Central memory CD8-positive, alpha-beta T cell (primary cell): ENCODE data around the gene ATP5IF1.
A peak's percentile ranks its signal among the peaks of the same experiment; 100 is the strongest.

ENCODE experiments used
- ATAC-seq: fragments of 150-1000 bp; cut with Tn5 transposase; replicated peaks from 2 replicates; pipeline ENCODE4 v1.10.0; 2022; ENCODE audit warnings: mild to moderate bottlenecking, moderate FRiP score, moderate number of reproducible peaks; ENCODE audit not compliant: poor library complexity, severe bottlenecking; ENCODE audit errors: extremely low read depth
- DNase-seq, 2 donors: peaks; one replicate each; pipeline ENCODE4 v3.0.0; 2021; ENCODE audit warnings: low spot score in 2 of 2
- H3K27ac Mint-ChIP-seq: one replicate; pipeline ENCODE4 v1.8.0; 2022; ENCODE audit warnings: low read depth, mild to moderate bottlenecking, moderate library complexity, mixed read lengths
- H3K27me3 Mint-ChIP-seq: one replicate; pipeline ENCODE4 v1.8.0; 2022; ENCODE audit warnings: mixed read lengths
- H3K36me3 Mint-ChIP-seq: one replicate; pipeline ENCODE4 v1.8.0; 2022; ENCODE audit warnings: mild to moderate bottlenecking, moderate library complexity, mixed read lengths; ENCODE audit not compliant: insufficient read depth
- H3K4me1 Mint-ChIP-seq: one replicate; pipeline ENCODE4 v1.8.0; 2022; ENCODE audit warnings: mixed read lengths
- H3K4me3 Mint-ChIP-seq: one replicate; pipeline ENCODE4 v1.8.0; 2022; ENCODE audit warnings: mild to moderate bottlenecking, moderate library complexity, mixed read lengths
- H3K9me3 Mint-ChIP-seq: one replicate; pipeline ENCODE4 v1.8.0; 2022; ENCODE audit warnings: mixed read lengths

Gene ATP5IF1

GRCh38 chr1:28208818-28209441 is 27.0 kb upstream of the ATP5IF1 start:
- Mint-ChIP-seq H3K4me3 (no peak overlapping the region), H3K27ac (peak overlapping the region; percentile 19), H3K36me3 (peaks cover 39% of the 10 kb centered on the region), H3K4me1 (peaks cover 11% of the 10 kb centered on the region), H3K27me3 (no peaks in the 10 kb centered on the region), H3K9me3 (no peaks in the 10 kb centered on the region)
- ATAC-seq, result peak; percentile 46
- DNase-seq, result peak; percentile 36 to 56

DNA sequence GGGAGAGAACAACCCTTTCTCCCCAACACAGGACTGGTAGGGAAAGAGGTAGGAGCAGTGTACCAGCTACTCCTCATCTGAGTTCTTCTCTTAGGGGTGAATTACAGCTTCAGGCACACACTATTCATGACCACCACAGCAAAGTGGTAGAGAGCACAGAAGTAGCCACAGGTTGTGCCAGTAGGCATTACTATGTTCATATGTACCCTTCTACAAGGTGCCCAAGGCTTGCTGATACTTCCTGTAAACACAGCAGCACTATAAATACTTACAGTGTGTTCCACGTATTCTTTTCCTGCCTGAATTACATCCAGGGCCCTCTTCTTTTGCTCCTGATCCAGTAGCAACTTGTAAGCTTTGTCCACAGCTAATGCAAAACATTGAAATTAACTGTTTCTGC is 26.2 kb upstream of the ATP5IF1 start:
- peaks cover 40% of the 10 kb centered on the region for H3K36me3 Mint-ChIP-seq
- peaks cover 11% of the 10 kb centered on the region for H3K4me1 Mint-ChIP-seq
- no peaks in the 10 kb centered on the region for H3K9me3 Mint-ChIP-seq
- H3K4me3 Mint-ChIP-seq, result no peak overlapping the region
- ATAC-seq (no peak), DNase-seq (no peak)
- no peaks in the 10 kb centered on the region for H3K27me3 Mint-ChIP-seq
- no peak overlapping the region for H3K27ac Mint-ChIP-seq

- no peaks in the 10 kb centered on the region for H3K27me3 Mint-ChIP-seq
- no peak overlapping the region for H3K27ac Mint-ChIP-seq
- DNase-seq (no peak), ATAC-seq (no peak)
- peaks cover 43% of the 10 kb centered on the region for H3K36me3 Mint-ChIP-seq
- no peak overlapping the region for H3K4me3 Mint-ChIP-seq
- H3K9me3 Mint-ChIP-seq, result no peaks in the 10 kb centered on the region
- peaks cover 8% of the 10 kb centered on the region for H3K4me1 Mint-ChIP-seq
Observed at GRCh38 chr1:28213315-28213714, 22.6 kb upstream of the ATP5IF1 start.

GRCh38 chr1:28229089-28229488 is 6.8 kb upstream of the ATP5IF1 start:
- H3K4me1 Mint-ChIP-seq, result peaks cover 27% of the 10 kb centered on the region
- H3K4me3 Mint-ChIP-seq, result no peak overlapping the region
- no peaks in the 10 kb centered on the region for H3K9me3 Mint-ChIP-seq
- H3K27me3 Mint-ChIP-seq, result no peaks in the 10 kb centered on the region
- H3K27ac Mint-ChIP-seq, result no peak overlapping the region
- peaks cover 61% of the 10 kb centered on the region for H3K36me3 Mint-ChIP-seq
- DNase-seq (no peak), ATAC-seq (no peak)

DNA sequence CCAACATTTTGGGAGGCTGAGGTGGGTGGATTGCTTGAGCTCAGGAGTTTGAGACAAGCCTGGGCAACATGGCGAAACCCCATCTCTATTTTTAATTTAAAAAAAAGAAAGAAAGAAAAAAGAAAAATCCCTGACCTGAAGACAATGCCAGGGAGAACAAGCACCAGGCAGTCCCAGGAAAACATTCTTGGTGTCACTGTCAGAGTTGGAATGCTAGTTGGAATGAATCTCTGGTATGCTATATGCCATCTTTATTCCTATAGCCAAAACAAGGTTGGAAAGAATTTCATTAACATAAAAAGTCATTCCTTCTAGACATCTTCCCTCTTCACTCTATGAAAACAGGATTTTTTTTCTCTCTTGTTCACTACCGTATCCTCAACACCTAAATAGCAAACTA is 5.9 kb upstream of the ATP5IF1 start:
- H3K4me1 Mint-ChIP-seq, result peaks cover 23% of the 10 kb centered on the region
- no peak for DNase-seq
- H3K9me3 Mint-ChIP-seq, result no peaks in the 10 kb centered on the region

DNA sequence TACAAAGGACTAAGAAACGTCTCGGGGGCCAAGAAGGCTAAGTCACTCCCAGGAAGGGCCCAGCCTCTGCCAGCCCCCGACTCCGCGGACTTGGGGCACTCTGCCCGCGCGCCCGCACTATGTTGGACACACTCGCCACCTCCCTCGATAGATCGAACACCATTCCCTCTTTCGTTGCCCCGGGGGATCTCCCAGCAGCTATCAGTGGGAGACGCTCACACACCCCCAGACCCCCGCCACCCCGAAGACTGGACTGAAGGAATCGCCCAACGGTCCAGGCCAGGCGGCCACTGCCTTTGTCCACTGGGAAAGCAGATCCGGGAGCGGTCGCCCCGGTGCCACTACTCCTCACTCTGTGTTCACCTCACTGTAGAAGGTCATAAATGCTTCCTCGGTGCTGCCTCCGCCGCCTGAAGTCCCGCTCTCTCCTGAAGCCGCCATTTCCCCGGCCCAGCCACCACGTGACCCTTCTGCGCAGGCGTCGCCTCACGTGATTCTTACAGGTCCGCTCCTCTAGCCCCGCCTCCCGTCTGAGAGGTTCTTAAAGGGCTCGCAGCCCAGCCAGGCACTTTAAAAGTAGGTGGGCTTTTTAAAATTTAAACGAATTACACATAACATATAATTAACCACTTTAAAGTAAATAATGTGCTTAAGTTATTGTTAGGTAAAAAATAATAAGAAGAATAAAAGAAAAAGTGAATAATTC is 3.2 kb upstream of the ATP5IF1 start, which contains the start of gene DNAJC8:
Gene DNAJC8, minus strand, starts transcription at position 472 of the 706 bp plus-strand sequence. Its CDS starts 31 bp downstream, at position 441.
- Mint-ChIP-seq H3K36me3 (peaks cover 27% of the 10 kb centered on the region), H3K4me1 (peaks cover 19% of the 10 kb centered on the region)

More for the DNA sequence above, 5.9 kb upstream of the ATP5IF1 start:
- Mint-ChIP-seq H3K36me3 (peaks cover 52% of the 10 kb centered on the region), H3K4me3 (peak overlapping the region; percentile 6), H3K27ac (no peak overlapping the region), H3K27me3 (no peaks in the 10 kb centered on the region)
- no peak for ATAC-seq

DNA sequence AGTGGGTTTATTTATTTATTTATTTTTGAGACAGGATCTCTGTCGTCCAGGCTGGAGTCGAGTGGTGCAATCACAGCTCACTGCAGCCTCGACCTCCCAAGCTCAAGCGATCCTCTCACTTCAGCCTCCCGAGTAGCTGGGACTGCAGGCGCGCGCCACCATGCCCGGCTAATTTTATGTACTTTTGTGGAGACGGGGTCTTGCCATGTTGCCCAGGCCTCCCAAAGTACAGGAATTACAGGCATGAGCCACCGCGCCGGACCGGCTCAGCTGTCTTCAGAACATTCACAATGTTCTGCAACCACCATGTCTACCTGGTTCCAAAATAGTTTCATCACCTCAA is 2.7 kb upstream of the ATP5IF1 start:
- Mint-ChIP-seq H3K27me3 (no peaks in the 10 kb centered on the region), H3K4me3 (peak overlapping the region; percentile 100), H3K27ac (peak overlapping the region; percentile 100), H3K4me1 (peaks cover 19% of the 10 kb centered on the region), H3K36me3 (peaks cover 22% of the 10 kb centered on the region), H3K9me3 (no peaks in the 10 kb centered on the region)
- no peak for DNase-seq
- ATAC-seq, result no peak

More for the DNA sequence above, 3.2 kb upstream of the ATP5IF1 start, which contains the start of gene DNAJC8:
- ATAC-seq (peak; percentile 53), DNase-seq (peak; percentile 81 to 84)
- no peaks in the 10 kb centered on the region for H3K9me3 Mint-ChIP-seq
- H3K27ac Mint-ChIP-seq, result peak within 1 kb of the TSS; percentile 100
- H3K27me3 Mint-ChIP-seq, result no peaks in the 10 kb centered on the region
- H3K4me3 Mint-ChIP-seq, result peak within 1 kb of the TSS; percentile 100

GRCh38 chr1:28236656-28237322 is 865 bp downstream of the ATP5IF1 start:
- DNase-seq (no peak), ATAC-seq (no peak)
- H3K4me3 Mint-ChIP-seq, result no peak overlapping the region
- H3K27me3 Mint-ChIP-seq, result no peaks in the 10 kb centered on the region
- H3K4me1 Mint-ChIP-seq, result peaks cover 13% of the 10 kb centered on the region
- H3K9me3 Mint-ChIP-seq, result no peaks in the 10 kb centered on the region
- H3K36me3 Mint-ChIP-seq, result peaks cover 14% of the 10 kb centered on the region
- H3K27ac Mint-ChIP-seq, result no peak overlapping the region

- H3K4me3 Mint-ChIP-seq, result no peak overlapping the region
- no peak for DNase-seq
- no peaks in the 10 kb centered on the region for H3K27me3 Mint-ChIP-seq
- ATAC-seq, result no peak
- no peaks in the 10 kb centered on the region for H3K9me3 Mint-ChIP-seq
- H3K4me1 Mint-ChIP-seq, result peaks cover 6% of the 10 kb centered on the region
- H3K36me3 Mint-ChIP-seq, result peaks cover 8% of the 10 kb centered on the region
- no peak overlapping the region for H3K27ac Mint-ChIP-seq
Observed at GRCh38 chr1:28239004-28239403, 3.1 kb downstream of the ATP5IF1 start.

DNA sequence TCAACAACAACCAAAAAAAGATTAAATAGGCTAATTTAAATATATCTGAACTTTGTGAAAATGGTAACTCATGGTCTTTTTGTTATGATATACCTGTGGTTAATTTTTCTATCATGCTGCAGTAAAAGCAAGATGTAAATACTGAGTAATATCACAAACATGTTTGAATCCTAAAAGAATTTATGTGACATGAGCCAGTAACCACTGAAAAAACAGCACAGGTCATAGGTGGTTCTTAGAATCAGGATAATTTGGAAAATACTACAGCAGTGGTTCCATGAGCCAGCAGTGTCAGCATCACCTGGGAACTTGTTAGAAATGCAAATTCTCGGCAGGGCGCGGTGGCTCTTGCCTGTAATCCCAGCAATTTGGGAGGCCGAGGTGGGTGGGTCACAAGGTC is 4.1 kb downstream of the ATP5IF1 start:
- Mint-ChIP-seq H3K9me3 (no peaks in the 10 kb centered on the region), H3K4me3 (no peak overlapping the region), H3K4me1 (peaks cover 14% of the 10 kb centered on the region), H3K27ac (no peak overlapping the region), H3K36me3 (peaks cover 8% of the 10 kb centered on the region), H3K27me3 (no peaks in the 10 kb centered on the region)
- no peak for ATAC-seq
- DNase-seq, result no peak

DNA sequence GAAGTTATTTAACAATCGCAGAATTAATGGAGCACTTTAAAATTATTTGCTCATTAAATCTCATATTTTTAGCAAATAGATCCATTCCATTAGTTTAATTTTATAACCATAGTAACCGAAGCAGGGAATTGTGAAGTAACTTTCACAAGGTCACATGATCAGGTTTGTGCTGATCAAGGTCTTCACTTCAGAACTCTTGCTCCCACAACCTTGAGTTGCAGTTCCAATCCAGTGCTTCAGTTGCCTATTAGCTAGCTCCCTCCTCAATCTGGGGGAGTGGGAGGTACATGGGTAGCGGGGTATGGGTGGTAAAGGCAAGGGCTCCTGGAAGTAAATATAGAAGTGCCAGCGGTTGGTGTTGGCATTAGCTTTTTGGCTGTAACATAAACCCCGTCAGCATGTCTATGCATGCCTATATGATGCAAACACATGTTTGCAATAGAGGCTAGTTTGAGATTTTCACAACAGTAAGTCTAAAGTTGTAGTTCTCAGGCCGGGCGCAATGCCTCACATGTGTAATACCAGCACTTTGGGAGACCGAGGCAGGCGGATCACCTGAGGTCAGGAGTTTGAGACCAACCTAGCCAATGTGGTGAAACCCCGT is 5.8 kb downstream of the ATP5IF1 start:
- H3K27ac Mint-ChIP-seq, result no peak overlapping the region
- DNase-seq (no peak), ATAC-seq (no peak)
- no peaks in the 10 kb centered on the region for H3K9me3 Mint-ChIP-seq
- H3K36me3 Mint-ChIP-seq, result peaks cover 11% of the 10 kb centered on the region
- H3K27me3 Mint-ChIP-seq, result no peaks in the 10 kb centered on the region
- peaks cover 23% of the 10 kb centered on the region for H3K4me1 Mint-ChIP-seq
- no peak overlapping the region for H3K4me3 Mint-ChIP-seq

GRCh38 chr1:28243685-28244311 is 7.9 kb downstream of the ATP5IF1 start:
- Mint-ChIP-seq H3K4me1 (peaks cover 40% of the 10 kb centered on the region), H3K27me3 (no peaks in the 10 kb centered on the region), H3K36me3 (peaks cover 14% of the 10 kb centered on the region), H3K4me3 (peak overlapping the region; percentile 61), H3K9me3 (no peaks in the 10 kb centered on the region), H3K27ac (peak overlapping the region; percentile 17)
- no peak for DNase-seq
- no peak for ATAC-seq
